HPDE6-E6E7 (cell line): Measurements from ENCODE around the gene DYNC1I1.
A peak's percentile ranks its signal among the peaks of the same experiment; 100 is the strongest.

Source experiments
- DNase-seq: peaks from one replicate; pipeline ENCODE4 v3.0.0; 2011; ENCODE audit warnings: missing footprints; ENCODE audit errors: extremely low spot score

Gene DYNC1I1

GRCh38 chr7:96076350-96076707 lies 304.0 kb downstream of the DYNC1I1 start:
- DNase-seq, result no peak

GRCh38 chr7:96080027-96080426 lies 307.7 kb downstream of the DYNC1I1 start:
- no peak for DNase-seq

GRCh38 chr7:96084881-96085553 lies 312.7 kb downstream of the DYNC1I1 start:
- DNase-seq, result peak; percentile 71

GRCh38 chr7:96085953-96086352 lies 313.6 kb downstream of the DYNC1I1 start:
- DNase-seq, result no peak

GRCh38 chr7:96088579-96088978 lies 316.2 kb downstream of the DYNC1I1 start:
- no peak for DNase-seq

- no peak for DNase-seq
These were observed 317.2 kb downstream of the DYNC1I1 start for GRCh38 chr7:96089511-96089910.

GRCh38 chr7:96090756-96091155 lies 318.4 kb downstream of the DYNC1I1 start:
- DNase-seq, result no peak

- peak; percentile 6 for DNase-seq
These were observed 321.1 kb downstream of the DYNC1I1 start for GRCh38 chr7:96093435-96093834.

GRCh38 chr7:96097835-96098234 lies 325.5 kb downstream of the DYNC1I1 start:
- DNase-seq, result no peak

GRCh38 chr7:96100737-96101136 lies 328.4 kb downstream of the DYNC1I1 start:
- DNase-seq, result no peak

GRCh38 chr7:96102096-96102811 lies 329.9 kb downstream of the DYNC1I1 start:
- DNase-seq, result no peak

- no peak for DNase-seq
These were observed 332.6 kb downstream of the DYNC1I1 start for GRCh38 chr7:96104984-96105383.

- no peak for DNase-seq
These were observed 339.1 kb downstream of the DYNC1I1 start for GRCh38 chr7:96111405-96111804.

- no peak for DNase-seq
These were observed 341.8 kb downstream of the DYNC1I1 start for GRCh38 chr7:96114190-96114589.

- no peak for DNase-seq
These were observed 343.8 kb downstream of the DYNC1I1 start for GRCh38 chr7:96116173-96116572.

GRCh38 chr7:96118449-96119001 lies 346.2 kb downstream of the DYNC1I1 start:
- no peak for DNase-seq

- no peak for DNase-seq
These were observed 348.3 kb downstream of the DYNC1I1 start for GRCh38 chr7:96120445-96121225.

- DNase-seq, result no peak
These were observed 349.4 kb downstream of the DYNC1I1 start for GRCh38 chr7:96121752-96122151.

- no peak for DNase-seq
These were observed 350.4 kb downstream of the DYNC1I1 start for GRCh38 chr7:96122746-96123145.

- DNase-seq, result no peak
These were observed 354.0 kb downstream of the DYNC1I1 start for GRCh38 chr7:96126382-96126781.

- no peak for DNase-seq
These were observed 355.4 kb downstream of the DYNC1I1 start for GRCh38 chr7:96127746-96128145.

- no peak for DNase-seq
These were observed 359.2 kb downstream of the DYNC1I1 start for GRCh38 chr7:96131525-96131924.
